ENCODE data around the gene HENMT1.

DNA sequence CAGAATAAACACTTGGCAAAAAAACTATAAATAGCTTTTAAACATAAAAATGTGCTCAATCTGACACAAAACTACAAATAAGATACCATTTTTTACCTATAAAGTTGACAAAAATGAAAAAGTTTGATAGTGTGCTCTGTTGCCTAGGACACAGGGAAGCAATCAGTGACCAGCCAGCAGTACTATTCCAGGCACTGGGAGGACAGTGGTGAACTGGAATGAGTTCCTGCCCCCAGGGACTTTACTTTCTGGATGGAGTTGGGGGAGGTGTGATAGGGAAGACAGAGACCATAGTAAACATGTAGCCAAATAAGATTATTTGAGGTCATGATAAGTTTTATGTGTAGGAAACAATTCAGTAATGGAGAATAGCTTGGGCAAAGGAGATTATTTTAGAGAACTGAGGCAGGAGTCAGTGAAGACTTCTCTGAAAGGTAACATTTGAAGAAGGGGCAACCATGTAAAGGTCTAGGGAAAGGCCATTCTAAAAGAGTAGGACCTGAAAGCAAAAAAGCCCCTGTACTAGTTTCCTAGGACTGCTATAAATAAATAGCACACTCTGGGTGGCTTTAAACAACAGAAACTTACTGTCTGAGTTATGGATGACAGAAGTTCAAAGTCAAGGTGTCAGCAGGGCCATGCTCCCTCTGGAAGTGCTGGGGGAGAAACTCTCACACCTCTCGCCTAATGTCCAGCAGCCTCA, 59.0 kb downstream of the HENMT1 start:
- TF ChIP-seq, protein P1, sequence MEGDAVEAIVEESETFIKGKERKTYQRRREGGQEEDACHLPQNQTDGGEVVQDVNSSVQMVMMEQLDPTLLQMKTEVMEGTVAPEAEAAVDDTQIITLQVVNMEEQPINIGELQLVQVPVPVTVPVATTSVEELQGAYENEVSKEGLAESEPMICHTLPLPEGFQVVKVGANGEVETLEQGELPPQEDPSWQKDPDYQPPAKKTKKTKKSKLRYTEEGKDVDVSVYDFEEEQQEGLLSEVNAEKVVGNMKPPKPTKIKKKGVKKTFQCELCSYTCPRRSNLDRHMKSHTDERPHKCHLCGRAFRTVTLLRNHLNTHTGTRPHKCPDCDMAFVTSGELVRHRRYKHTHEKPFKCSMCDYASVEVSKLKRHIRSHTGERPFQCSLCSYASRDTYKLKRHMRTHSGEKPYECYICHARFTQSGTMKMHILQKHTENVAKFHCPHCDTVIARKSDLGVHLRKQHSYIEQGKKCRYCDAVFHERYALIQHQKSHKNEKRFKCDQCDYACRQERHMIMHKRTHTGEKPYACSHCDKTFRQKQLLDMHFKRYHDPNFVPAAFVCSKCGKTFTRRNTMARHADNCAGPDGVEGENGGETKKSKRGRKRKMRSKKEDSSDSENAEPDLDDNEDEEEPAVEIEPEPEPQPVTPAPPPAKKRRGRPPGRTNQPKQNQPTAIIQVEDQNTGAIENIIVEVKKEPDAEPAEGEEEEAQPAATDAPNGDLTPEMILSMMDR (IDR thresholded peaks at IDR 0.05 in 2 of 3, conservative IDR thresholded peaks at IDR 0.05 in 1 of 3; ENCODE audit: borderline replicate concordance in 1 of 3, insufficient read depth in 1 of 3, low read depth in 2 of 3, low read length in 2 of 3) = no peak
- no peak for TF ChIP-seq ZFX (IDR thresholded peaks at IDR 0.05)
